NCI-H2227 (cell line): ENCODE results near the gene KSR2.

Experiments used
- DNase-seq: peaks from one replicate; lab custom pipeline; 2025; ENCODE audit not compliant: unreplicated experiment; lab: John Stamatoyannopoulos, UW

The KSR2 gene

GRCh38 chr12:117508468-117508867 is 460.3 kb downstream of the KSR2 start:
- no peak for DNase-seq

GRCh38 chr12:117507548-117507947 is 461.2 kb downstream of the KSR2 start:
- DNase-seq: no peak

GRCh38 chr12:117506333-117506732 is 462.5 kb downstream of the KSR2 start:
- DNase-seq: no peak

GRCh38 chr12:117502633-117503032 is 466.2 kb downstream of the KSR2 start:
- DNase-seq: no peak

- no peak for DNase-seq
Measured at GRCh38 chr12:117502233-117502632, 466.6 kb downstream of the KSR2 start.

GRCh38 chr12:117501076-117501869 is 467.5 kb downstream of the KSR2 start:
- no peak for DNase-seq

- no peak for DNase-seq
Measured at GRCh38 chr12:117499759-117500485, 468.9 kb downstream of the KSR2 start.

- DNase-seq: no peak
Measured at GRCh38 chr12:117498880-117499279, 469.9 kb downstream of the KSR2 start.

GRCh38 chr12:117498256-117498655 is 470.5 kb downstream of the KSR2 start:
- DNase-seq: no peak

- DNase-seq: no peak
Measured at GRCh38 chr12:117497407-117497806, 471.4 kb downstream of the KSR2 start.

GRCh38 chr12:117494833-117495655 is 473.7 kb downstream of the KSR2 start:
- DNase-seq: peak; percentile 19

- DNase-seq: no peak
Measured at GRCh38 chr12:117491711-117492110, 477.1 kb downstream of the KSR2 start.

GRCh38 chr12:117490130-117490529 is 478.7 kb downstream of the KSR2 start:
- no peak for DNase-seq

GRCh38 chr12:117489671-117490070 is 479.1 kb downstream of the KSR2 start:
- no peak for DNase-seq

GRCh38 chr12:117486840-117487659 is 481.7 kb downstream of the KSR2 start:
- DNase-seq: no peak

- DNase-seq: peak; percentile 16
Measured at GRCh38 chr12:117485984-117486839, 482.6 kb downstream of the KSR2 start.

GRCh38 chr12:117484901-117485300 is 483.9 kb downstream of the KSR2 start:
- DNase-seq: peak; percentile 16

- DNase-seq: no peak
Measured at GRCh38 chr12:117483501-117483900, 485.3 kb downstream of the KSR2 start.

- DNase-seq: no peak
Measured at GRCh38 chr12:117481470-117481869, 487.3 kb downstream of the KSR2 start.

- no peak for DNase-seq
Measured at GRCh38 chr12:117476341-117476740, 492.4 kb downstream of the KSR2 start.
